B cell (primary cell): ENCODE data around the gene CD44.

Experiments used
- EZH2 ChIP-seq: IDR thresholded peaks from 2 replicates; pipeline ENCODE4 v1.6.1; 2012; ENCODE audit warnings: borderline replicate concordance, low read depth, mild to moderate bottlenecking, moderate library complexity, low read length; ENCODE audit not compliant: insufficient read depth, poor library complexity, severe bottlenecking
- TF ChIP-seq, protein P1 (sequence below): fragments of 200-600 bp; IDR thresholded peaks from one replicate; pipeline ENCODE4 v1.8.0; 2022; ENCODE audit warnings: antibody characterized with exemption, mild to moderate bottlenecking

DNA sequence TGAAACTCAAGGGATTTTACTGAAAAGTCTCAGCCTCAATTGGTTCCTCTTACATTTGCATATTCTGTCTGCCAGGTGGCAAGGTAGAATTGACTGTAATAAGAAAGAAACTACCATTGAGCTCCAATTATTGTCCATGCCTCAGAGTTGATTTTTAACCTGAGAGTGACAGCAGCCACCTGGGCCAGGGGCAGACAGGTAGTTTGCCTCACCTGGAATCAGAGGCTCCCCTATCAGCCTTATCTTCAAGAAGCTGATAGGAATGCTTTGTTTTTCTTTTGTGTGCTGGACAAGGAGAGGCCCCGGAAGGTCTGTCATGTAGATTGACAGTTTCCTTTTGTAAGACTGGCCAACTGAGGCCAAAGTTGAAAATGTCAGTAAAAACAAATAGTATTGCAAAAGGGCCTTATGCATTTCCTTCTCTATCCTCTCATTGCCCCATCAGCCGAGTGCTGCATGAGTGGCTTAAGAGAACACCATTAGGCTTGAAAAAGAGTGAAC is 34.1 kb downstream of the CD44 start:
- TF ChIP-seq, protein P1, sequence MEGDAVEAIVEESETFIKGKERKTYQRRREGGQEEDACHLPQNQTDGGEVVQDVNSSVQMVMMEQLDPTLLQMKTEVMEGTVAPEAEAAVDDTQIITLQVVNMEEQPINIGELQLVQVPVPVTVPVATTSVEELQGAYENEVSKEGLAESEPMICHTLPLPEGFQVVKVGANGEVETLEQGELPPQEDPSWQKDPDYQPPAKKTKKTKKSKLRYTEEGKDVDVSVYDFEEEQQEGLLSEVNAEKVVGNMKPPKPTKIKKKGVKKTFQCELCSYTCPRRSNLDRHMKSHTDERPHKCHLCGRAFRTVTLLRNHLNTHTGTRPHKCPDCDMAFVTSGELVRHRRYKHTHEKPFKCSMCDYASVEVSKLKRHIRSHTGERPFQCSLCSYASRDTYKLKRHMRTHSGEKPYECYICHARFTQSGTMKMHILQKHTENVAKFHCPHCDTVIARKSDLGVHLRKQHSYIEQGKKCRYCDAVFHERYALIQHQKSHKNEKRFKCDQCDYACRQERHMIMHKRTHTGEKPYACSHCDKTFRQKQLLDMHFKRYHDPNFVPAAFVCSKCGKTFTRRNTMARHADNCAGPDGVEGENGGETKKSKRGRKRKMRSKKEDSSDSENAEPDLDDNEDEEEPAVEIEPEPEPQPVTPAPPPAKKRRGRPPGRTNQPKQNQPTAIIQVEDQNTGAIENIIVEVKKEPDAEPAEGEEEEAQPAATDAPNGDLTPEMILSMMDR = no peak
- TF ChIP-seq EZH2 = no peak
